GM12892 (cell line): Measurements from ENCODE around the gene ZNF385C.

Experiments used
- POLR2A ChIP-seq: IDR thresholded peaks from 2 replicates; pipeline ENCODE4 v1.6.1; 2011; ENCODE audit warnings: low read depth, low read length, control low read depth
- POLR2AphosphoS5 ChIP-seq: IDR thresholded peaks from 2 replicates; pipeline ENCODE4 v1.6.1; 2011; ENCODE audit warnings: low read depth, low read length, control low read depth
- TAF1 ChIP-seq: IDR thresholded peaks from 2 replicates; pipeline ENCODE4 v1.6.1; 2011; ENCODE audit warnings: low read depth, mild to moderate bottlenecking, control low read depth, low read length, borderline replicate concordance

GRCh38 chr17:42031584-42031983 lies 66.7 kb downstream of the ZNF385C start:
- TF ChIP-seq POLR2AphosphoS5: no peak
- TF ChIP-seq POLR2A: no peak
- no peak for TF ChIP-seq TAF1
